GM21367 (cell line): ENCODE measurements around the gene LRRC4C.

Source experiments
- ATAC-seq: cut with Tn5 transposase; IDR thresholded peaks from one replicate; pipeline ENCODE4 v1.9.1; 2021; ENCODE audit not compliant: unreplicated experiment

Gene LRRC4C

DNA sequence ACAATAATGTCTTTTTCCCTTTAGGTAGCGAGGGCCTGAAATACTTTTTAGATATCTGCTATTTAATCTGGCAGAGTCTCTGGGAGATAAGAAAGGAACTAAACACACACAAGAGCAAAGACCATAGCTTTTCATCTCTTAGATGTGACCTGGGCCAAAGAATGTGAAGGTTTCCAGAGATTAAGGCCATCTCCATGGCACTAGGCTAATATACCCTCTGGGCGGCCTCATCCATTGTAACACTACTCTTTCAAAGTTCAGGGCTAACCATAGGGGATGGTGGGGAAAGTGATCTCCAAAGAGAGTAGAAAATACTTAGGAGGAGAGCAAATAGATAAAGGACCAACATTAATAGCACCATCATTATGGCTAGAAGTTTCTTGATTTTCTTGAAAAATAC lies 326.4 kb downstream of the LRRC4C start:
- ATAC-seq, result no peak

GRCh38 chr11:41121600-41121999 lies 337.9 kb downstream of the LRRC4C start:
- ATAC-seq, result no peak

DNA sequence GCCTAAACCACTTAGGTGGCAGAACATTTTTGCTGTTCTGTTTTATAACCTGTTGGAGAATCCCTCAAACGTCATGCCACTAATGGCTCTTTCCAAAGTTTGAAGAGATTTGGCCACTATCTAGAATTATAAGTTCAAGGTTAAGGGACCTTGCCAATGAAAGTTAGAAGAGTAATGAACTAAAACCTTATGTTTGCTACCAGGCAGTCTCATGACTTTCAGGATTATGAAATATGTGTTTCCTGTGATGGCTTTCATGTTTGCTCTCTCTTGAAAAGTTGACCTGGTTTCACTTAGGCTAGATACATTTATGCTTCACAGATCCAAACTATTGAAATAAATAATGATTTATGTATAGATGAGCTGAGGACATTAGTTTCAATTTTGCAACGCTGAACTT lies 340.0 kb downstream of the LRRC4C start:
- no peak for ATAC-seq

GRCh38 chr11:41118521-41118920 lies 340.9 kb downstream of the LRRC4C start:
- ATAC-seq, result no peak

DNA sequence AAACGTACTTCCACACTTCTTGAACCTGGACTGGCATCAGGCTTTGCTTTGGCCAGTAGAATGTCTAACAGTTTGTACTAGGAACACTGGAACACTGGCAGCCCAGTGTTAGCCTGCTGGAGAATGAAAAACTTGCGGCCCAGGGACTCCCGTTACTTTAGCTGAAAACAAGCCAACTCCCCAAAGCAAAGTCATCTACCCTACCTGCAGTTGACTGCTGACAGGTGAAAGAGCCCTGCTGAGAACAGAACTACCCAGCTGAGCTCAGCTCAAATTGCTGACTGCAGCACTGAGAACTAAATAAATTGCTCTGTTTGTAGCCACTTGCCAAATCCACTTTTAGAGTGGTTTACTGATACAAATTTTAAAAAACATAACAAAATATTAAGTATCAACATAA lies 342.5 kb downstream of the LRRC4C start:
- no peak for ATAC-seq

DNA sequence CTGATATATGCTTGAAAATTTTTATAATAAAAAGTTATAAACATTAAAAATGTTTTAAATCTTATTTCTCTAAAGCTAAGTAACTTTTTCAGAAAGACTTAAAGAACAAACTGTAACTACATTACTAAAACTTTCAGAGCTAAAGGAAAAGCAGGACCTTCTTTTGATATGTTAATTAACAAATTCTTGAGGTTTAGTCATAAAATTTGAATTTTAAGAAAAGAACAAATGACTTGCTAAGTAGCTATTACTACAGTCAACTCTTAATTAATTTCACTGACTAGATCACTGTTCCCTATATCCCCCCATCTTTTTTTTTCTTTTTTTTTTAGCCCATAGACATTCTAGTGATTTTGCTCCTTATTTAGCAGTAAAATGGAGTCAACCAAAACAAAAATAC lies 344.4 kb downstream of the LRRC4C start:
- ATAC-seq, result no peak

- no peak for ATAC-seq
Measured at GRCh38 chr11:41113160-41113559, 346.3 kb downstream of the LRRC4C start.

DNA sequence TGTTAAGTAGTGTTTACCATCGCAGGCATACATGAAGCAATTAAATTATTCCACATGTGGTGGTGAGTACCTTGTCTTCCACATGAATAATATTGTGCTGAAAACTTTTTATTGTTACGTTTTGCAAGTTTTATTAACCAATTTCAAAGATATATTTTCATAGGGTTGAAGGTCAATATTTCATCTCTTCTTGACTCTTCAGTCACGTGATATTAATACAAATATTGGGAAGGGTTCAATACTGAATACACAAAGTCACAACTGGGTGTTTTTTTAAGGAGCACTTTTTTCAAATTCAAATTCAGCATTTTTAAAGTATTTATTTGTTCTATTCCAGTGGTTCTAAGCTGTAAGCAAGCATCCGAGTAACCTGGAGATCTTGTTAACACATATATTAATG lies 348.9 kb downstream of the LRRC4C start:
- no peak for ATAC-seq

GRCh38 chr11:41102471-41102870 lies 357.0 kb downstream of the LRRC4C start:
- no peak for ATAC-seq

DNA sequence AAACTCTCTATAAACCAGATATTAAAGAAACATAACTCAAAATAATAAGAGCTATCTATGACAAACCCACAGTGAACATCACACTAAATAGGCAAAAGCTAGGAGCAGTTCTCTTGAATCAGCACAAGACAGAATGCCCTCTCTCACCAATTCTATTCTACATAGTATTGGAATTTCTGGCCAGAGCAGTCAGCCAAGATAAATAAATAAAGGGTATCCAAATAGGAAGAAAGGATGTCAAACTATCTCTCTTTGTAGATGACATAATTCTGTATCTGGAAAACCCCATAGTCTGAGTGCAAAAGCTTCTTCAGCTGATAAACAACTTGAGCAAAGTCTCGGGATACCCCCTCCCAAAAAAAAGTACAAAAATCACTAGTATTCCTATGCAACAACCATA lies 359.8 kb downstream of the LRRC4C start:
- no peak for ATAC-seq

DNA sequence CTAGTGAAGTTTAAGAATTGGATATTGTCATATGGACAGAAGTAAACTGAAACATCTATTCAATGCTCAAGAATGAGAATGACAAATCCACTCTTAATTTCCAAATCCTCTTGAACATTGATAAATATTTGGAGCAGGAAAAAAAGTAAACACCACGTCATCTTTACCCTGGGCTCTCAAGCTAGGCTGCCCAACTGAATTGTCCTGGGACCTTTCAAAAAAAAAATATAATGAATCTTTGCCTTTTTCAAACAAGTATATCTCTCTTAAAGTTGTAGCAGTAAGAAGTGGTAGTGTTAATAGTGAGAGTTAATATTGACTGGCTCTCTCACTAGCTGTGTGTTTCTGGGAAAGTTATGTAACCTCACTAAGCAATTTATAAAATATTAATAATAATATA lies 374.3 kb downstream of the LRRC4C start:
- no peak for ATAC-seq

- no peak for ATAC-seq
Measured at GRCh38 chr11:41081756-41082285, 377.6 kb downstream of the LRRC4C start.

DNA sequence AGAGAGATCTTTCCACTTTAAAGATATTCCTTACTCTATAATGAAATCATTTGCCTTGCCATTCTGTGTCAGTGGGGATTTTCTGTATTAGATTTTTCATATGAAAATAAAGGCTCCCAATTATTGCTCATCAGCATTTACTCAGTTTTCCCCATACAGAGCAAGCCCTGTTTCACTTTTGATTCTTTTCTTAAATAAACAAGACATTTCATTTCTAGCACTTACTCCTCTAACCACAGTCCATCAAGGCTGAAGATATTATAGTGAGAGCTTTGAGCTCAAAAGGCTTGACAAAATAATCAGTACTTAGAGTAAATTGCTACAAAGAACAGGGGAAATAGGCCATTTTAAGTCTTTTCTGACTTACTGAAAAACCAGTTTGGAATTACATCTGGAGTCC lies 385.1 kb downstream of the LRRC4C start:
- ATAC-seq, result no peak

DNA sequence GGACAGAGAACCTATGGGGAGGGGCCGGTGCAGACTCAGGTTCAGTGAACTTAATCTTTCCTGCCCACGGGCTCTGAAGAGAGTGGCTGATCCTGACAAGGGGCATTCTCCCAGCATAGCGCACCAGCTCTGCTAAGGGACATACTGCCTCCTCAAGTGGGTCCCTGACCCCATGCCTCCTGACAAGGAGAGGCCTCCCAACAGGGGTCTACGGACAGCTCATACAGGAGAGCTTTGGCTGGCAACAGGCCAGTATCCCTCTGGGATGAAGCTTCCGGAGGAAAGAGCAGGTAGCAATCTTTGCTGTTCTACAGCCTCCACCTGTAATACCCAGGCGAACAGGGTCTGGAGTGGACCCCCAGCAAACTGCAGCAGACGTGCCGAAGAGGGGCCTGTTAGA lies 394.0 kb downstream of the LRRC4C start:
- ATAC-seq, result no peak

- no peak for ATAC-seq
Measured at GRCh38 chr11:41058138-41058537, 401.3 kb downstream of the LRRC4C start.

DNA sequence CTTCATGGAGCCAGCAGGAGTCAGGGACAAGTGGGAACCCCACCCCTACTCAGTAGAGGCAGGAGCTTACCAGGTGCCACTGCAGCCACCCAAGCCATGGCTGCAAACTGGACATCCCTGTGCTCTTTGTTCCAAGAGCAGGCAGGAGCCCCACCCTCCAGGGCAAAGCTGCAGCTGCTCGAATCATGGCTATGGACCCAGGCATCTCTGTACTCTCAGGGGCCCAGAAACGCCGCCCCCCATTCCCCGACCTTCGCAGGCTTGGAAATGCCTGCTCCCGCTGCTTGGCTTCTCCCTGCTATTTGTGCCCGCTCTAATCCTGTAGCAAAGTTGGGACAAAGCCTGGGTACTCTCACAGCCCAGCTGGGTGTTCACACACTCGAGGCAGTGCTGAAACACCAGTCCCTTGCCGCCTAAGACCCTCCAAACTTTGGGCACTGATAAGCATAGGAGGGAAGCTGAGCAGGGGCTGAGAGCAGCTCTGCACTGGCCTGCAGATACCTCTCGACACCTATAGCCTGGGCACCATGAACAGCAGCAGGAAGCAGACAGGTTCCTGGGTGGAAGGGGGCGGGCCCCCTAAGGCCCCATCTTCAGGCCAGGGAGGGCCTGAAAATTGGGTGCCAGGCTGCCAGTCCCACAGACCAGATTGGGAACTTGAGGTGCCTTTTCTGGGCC lies 402.4 kb downstream of the LRRC4C start:
- no peak for ATAC-seq

DNA sequence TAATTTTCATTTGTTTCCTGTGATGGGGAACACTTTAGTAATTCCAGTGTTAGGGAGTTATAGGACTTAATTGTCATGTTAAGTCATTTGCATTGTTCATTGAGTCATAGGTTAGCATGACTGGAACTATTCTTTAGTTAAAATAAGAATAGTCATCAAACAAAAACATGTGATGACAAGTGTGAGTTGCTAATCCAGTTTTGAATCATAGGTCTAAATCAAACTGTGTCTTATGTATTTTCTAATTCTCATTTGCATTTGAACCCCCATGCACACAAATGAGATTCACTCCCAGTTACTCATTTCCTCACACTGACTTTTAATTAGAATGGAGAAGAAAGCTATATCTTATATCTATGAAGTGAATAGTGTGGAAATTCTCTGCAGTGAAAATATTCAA lies 405.6 kb downstream of the LRRC4C start:
- no peak for ATAC-seq

DNA sequence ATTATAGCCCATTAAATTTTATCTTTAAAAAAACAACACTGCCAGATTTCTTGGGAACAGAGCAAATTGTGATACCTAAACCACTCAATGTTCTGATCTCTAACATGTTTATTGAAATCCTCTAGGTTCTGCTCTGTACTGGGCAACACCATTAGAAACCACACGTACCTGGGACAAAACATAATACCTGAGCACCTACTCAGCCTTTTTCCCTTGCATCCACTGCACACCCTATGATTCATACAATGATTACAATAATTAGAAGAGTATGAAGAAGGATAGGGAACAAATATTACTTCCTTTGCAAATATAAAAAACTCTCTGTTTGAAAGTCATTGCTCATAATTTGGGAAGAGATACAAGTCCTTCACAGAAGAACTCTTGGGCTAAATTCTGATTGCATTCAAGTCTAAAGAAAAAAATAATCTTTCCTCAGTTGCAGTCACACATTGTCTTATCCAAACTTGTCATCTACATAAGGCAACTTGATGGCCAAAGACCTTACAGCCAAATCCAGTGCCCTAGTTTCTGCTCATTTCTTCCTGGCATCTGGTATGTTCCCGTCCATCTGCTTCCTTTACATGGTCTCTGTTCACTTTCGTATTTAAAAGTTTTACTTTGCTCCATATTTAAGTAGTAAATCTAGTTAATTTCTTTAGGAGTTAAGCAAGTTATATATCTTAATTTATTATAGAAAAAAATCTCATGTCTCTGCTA lies 407.4 kb downstream of the LRRC4C start:
- no peak for ATAC-seq

GRCh38 chr11:41050791-41051190 lies 408.7 kb downstream of the LRRC4C start:
- no peak for ATAC-seq

GRCh38 chr11:41047229-41047628 lies 412.2 kb downstream of the LRRC4C start:
- no peak for ATAC-seq

GRCh38 chr11:41045266-41045665 lies 414.2 kb downstream of the LRRC4C start:
- ATAC-seq, result no peak

DNA sequence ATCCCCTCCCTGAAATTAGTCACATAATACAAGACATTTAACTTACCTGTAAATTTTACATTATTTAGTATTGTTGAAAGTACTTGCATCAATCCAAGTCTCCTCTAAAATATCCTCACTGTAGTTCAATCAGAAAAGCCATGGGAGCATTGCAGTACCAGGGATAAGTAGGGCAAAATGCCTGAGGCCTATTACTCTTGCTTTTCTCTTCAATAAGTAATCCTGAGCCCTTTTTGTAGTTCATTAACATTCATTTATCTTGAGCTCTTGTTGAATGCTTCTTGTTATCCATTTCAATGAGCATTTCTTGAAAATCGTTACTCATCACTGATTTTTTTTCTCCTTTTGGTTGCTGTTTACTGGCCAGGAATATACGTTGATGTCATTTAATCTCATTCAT lies 414.7 kb downstream of the LRRC4C start:
- no peak for ATAC-seq

DNA sequence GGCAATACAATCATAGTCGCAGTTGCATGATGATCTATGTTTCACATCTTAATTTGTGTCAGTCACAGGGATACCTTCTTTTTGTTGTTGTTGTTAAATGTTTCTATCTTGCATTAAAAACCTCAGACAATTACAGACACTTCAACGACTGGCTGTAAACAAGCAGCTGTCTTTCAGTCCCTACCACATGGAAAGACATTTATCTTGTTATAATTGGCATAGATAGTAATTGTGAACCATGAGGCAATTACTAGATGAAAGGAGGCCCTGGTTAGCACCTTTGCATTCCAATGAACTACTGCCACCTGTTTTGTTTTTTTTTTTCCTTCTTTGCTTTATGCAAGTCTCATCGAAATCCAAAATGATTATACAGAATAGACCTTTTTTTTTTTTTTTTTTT lies 416.8 kb downstream of the LRRC4C start:
- ATAC-seq, result no peak
